Diencephalon (tissue), 1 donor: ENCODE data around the gene ENTREP3. TPM values are rescaled to one million over a fixed set of nuclear protein-coding genes. Genes with fewer than 3 reads are reported as not detected.

Experiments used
- total RNA-seq: library from RNA; depleted of rRNA; stranded (reverse); fragments of >200 nt; gene quantifications from one replicate; pipeline ENCODE4 v1.2.3, GENCODE V29; 2014

ENTREP3 gene, protein sequence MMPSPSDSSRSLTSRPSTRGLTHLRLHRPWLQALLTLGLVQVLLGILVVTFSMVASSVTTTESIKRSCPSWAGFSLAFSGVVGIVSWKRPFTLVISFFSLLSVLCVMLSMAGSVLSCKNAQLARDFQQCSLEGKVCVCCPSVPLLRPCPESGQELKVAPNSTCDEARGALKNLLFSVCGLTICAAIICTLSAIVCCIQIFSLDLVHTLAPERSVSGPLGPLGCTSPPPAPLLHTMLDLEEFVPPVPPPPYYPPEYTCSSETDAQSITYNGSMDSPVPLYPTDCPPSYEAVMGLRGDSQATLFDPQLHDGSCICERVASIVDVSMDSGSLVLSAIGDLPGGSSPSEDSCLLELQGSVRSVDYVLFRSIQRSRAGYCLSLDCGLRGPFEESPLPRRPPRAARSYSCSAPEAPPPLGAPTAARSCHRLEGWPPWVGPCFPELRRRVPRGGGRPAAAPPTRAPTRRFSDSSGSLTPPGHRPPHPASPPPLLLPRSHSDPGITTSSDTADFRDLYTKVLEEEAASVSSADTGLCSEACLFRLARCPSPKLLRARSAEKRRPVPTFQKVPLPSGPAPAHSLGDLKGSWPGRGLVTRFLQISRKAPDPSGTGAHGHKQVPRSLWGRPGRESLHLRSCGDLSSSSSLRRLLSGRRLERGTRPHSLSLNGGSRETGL
- total RNA-seq, result 5.5 TPM

DNA sequence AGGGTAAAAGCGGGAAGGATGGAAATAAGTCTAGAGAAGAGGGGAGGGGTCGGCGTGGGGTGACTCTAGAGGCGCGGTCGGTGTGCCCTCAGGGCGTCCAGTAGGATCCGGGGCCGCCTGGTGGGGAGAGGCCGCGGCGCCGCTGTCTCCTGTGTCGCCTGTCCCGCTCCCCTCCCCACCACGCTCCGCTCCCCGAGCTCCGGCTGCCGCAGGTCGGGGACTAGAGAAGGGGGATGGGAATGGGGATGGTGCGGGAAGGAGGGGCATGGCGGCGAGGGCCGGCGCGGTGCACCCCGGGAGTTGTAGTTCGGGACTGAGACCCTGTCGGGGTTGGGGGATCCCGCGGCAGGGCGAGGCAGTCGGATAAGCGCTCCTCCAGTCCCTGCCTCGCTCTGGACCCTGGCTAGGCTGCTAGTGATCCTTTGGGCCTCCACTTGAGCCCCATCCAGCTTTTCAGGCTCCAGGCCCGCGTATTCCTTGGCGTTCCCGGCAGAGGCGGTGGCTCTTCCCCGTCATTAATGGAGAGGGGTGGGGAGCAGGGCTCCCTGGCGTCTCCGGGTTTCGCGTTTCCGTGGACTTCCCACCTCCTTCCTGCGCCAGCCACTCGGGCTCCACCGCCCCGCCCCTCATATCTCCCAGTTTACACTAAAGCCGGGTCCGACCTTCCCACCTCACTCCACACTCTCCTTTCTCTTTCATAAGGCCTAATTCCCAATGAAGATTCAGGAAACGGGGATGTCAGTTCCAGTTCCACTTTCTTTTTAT lies at the start of gene ENTREP3:
Gene ENTREP3 (minus strand): TSS at position 241 of the 765 bp plus-strand sequence. CDS start 606 bp downstream, outside the sequence.

DNA sequence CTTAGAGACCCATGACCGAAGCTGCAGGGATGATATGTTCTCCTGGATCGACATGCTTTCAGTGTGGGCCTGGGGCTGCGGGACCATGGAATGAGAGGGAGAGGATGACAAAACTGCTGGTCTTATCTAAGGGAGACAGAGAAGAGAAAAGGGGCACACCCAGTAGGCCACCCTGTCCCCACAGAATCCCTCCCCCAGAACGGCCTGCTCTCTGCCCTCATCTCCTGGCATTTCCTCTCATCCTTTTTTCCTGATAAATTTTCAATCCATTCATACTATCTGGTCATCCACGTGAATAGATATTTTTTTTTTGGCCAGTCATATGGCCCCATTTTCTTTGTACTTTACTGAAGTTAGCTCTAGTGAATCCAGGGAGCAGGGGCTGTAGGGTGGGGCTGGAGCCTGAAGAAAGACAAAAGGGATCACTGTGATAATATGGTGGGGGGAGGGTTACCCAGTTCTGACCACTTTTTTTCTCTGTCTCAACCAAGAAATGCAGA lies 46.1 kb upstream of the ENTREP3 start, which contains the start of gene PKLR:
Gene PKLR (minus strand): TSS at position 97 of the 500 bp plus-strand sequence. CDS start 43 bp downstream, at position 54.

GRCh38 chr1:155277070-155277901 lies 22.0 kb upstream of the ENTREP3 start, which contains the start of gene HCN3:
HCN3 (plus strand) TSS chr1:155277463; CDS start chr1:155277591, 128 bp downstream.

GRCh38 chr1:155273343-155274245 lies 18.3 kb upstream of the ENTREP3 start, which contains the start of gene CLK2:
CLK2 (minus strand) TSS chr1:155273504; CDS start chr1:155270977, 2,527 bp downstream.

DNA sequence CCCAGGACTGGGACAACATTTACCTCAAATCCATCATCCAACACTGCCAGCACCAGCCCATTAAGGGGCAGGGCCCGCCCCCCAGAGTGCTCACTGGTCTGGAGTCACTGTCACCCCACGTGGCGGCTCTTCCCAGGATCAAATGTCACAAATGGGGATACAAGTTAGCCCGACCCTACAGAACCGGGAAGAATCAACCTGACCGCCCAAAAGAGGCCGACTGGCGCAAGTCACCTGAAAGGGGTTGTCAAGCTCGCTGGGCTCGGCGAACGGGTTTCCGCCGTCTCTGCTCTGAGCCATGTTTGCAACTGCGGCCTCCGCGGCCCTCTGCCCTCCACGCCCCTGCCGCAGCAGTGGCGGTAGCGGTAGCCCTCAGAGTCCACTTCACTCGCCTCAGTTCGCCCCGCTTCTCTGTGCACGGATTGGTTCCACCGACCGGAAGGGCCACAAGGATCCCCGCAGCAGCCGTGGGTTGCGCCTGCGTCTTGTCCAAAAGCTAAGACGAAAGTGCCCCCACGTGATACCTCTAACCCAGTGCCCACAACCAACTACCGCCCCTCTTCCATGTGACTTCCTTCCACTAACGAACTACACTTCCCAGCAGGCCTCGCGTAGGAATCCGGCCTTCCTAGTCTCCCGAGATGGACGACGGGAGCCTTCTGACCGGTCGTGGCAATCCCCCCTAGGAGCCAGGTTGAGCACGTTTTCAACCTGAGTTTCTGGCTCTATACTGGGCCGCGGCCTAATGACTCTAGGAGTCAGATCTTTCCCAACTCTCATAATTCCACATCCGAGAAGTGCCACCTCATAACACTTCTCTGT lies 6.8 kb upstream of the ENTREP3 start, which contains the start of gene SCAMP3:
Gene SCAMP3 (minus strand): TSS at position 509 of the 822 bp plus-strand sequence. CDS start 209 bp downstream, at position 300.

GRCh38 chr1:155208541-155209311 lies 46.6 kb downstream of the ENTREP3 start, which contains the start of gene MTX1:
MTX1 (plus strand) TSS chr1:155208695; CDS start chr1:155208805, 110 bp downstream.

DNA sequence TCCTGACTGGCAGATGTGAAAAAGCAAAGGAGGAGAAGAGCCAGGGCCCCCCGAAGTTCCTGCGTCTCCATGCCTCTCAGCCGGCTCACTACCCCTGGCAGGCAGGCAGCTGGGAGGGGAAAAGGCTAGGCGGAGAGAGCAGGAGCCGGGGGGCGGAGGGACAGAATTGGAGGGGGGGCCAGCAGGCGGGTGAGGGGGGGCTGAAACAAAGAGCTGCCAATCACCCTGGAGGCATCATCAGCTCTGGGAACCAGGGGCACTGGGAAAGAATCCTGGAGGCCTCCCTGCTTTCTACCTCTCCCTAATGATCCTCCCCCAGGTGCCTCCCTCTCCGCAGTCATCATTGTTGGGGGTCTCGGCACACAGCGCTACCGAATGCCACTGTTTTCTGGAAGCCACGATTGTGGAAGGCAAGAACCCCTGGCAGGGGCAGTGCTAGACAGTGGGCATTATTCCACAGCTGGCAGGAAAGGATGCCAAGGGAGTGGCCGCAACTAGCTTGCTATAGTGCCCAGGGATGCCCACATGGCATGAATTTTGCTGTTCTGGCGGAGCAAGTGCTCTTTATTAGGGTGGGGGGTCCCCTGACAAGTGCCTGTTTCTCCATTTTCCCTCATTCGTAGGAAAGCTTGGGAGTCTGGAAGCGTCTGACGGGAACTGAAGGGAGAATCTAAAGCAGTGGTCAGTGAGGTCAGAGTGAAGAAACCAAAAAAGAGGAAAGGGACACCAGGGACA lies 47.3 kb downstream of the ENTREP3 start, which contains the start of gene THBS3:
Gene THBS3 (minus strand): TSS at position 92 of the 735 bp plus-strand sequence. CDS start 21 bp downstream, at position 71.

Other genes starting within 250 kb of the ENTREP3 start
- 0.46 TPM for gene DCST2, start 221.7 kb downstream of the ENTREP3 start, total RNA-seq
- not detected for gene DCST1, start 221.7 kb downstream of the ENTREP3 start, total RNA-seq
- 20.5 TPM for gene ADAM15, start 204.2 kb downstream of the ENTREP3 start, total RNA-seq
- 1.2 TPM for gene EFNA4, start 191.7 kb downstream of the ENTREP3 start, total RNA-seq
- 13.8 TPM for gene EFNA3, start 176.6 kb downstream of the ENTREP3 start, total RNA-seq
- gene EFNA1, start 127.6 kb downstream of the ENTREP3 start, total RNA-seq, result 5.3 TPM
- gene SLC50A1, start 119.6 kb downstream of the ENTREP3 start, total RNA-seq, result 7.8 TPM
- gene DPM3, start 115.0 kb downstream of the ENTREP3 start, total RNA-seq, result 13.8 TPM
- gene KRTCAP2, start 82.2 kb downstream of the ENTREP3 start, total RNA-seq, result 60.2 TPM
- 21.2 TPM for gene TRIM46, start 81.6 kb downstream of the ENTREP3 start, total RNA-seq
- 11.5 TPM for gene THBS3, start 47.6 kb downstream of the ENTREP3 start, total RNA-seq
- 15.5 TPM for gene MTX1, start 46.8 kb downstream of the ENTREP3 start, total RNA-seq
- gene SCAMP3, start 6.9 kb upstream of the ENTREP3 start, total RNA-seq, result 29.5 TPM
- gene CLK2, start 18.0 kb upstream of the ENTREP3 start, total RNA-seq, result 24.2 TPM
- gene HCN3, start 22.0 kb upstream of the ENTREP3 start, total RNA-seq, result 22.8 TPM
- 0.23 TPM for gene PKLR, start 46.0 kb upstream of the ENTREP3 start, total RNA-seq
- gene FDPS, start 53.4 kb upstream of the ENTREP3 start, total RNA-seq, result 130 TPM
- gene RUSC1, start 65.4 kb upstream of the ENTREP3 start, total RNA-seq, result 60.4 TPM